Neural progenitor cell (in vitro differentiated cells): ENCODE data around the gene CADPS.

Experiments used
- CTCF ChIP-seq: fragments of 200-600 bp; sonication (generic); IDR thresholded peaks from 2 replicates; pipeline ENCODE4 v1.5.1; 2017; ENCODE audit warnings: antibody characterized with exemption, mild to moderate bottlenecking
- EZH2 ChIP-seq: fragments of 200-600 bp; sonication (generic); IDR thresholded peaks from 2 replicates; pipeline ENCODE4 v1.6.1; 2017; ENCODE audit warnings: antibody characterized with exemption, mild to moderate bottlenecking, moderate library complexity
- EZH2phosphoT487 ChIP-seq: fragments of 200-600 bp; sonication (generic); IDR thresholded peaks from 2 replicates; pipeline ENCODE4 v1.6.1; 2017; ENCODE audit warnings: antibody characterized with exemption

GRCh38 chr3:62597491-62597890, 277.7 kb downstream of the CADPS start:
- no peak for TF ChIP-seq CTCF
- TF ChIP-seq EZH2, result no peak
- no peak for TF ChIP-seq EZH2phosphoT487
